ENCODE measurements around the gene KRT25. TPM values are rescaled to one million over a fixed set of nuclear protein-coding genes. Genes with fewer than 3 reads are reported as not detected.

KRT25 gene
- total RNA-seq, 1 experiment from 2014 or later: not detected

DNA sequence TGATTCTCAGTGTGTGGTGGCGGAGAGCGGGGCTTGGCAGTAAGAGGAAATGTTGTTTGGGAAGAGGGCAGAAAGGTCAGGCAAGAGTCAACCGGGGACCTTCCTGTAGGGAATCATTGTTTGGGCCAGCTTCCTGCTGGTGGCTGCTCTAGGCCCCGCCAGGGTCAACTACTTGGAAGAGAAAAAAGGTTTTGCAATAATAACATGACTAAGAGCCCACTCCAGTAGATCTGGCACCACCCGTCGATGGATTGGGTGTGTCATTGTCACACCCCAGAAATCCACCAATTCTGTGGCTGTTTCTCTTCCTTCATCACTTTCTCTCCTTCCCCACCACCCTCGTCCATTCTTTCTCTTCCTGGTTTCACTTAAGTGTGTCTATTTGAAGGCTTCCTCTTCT, 47.4 kb downstream of the KRT25 start:
- BruUV-seq (replicated peaks): no TSS peak
- peak overlapping the region; percentile 84 for H3K27ac Mint-ChIP-seq (ENCODE audit: low read depth, unreplicated experiment)
- H3K27me3 Mint-ChIP-seq (ENCODE audit: insufficient read depth, unreplicated experiment): no peaks in the 10 kb centered on the region
- intact Hi-C loops (cut with micrococcal nuclease): no loop called here
- POLR2A ChIA-PET: interaction anchor here (0.7 to 1.3 kb wide), 3 partner anchors 14 to 140 kb away, joined by 3 to 4 read pairs (median 3); no protein-coding TSS in a partner anchor
- DNase-seq (ENCODE audit: unreplicated experiment): peak; percentile 74
- TF ChIP-seq, protein P1, sequence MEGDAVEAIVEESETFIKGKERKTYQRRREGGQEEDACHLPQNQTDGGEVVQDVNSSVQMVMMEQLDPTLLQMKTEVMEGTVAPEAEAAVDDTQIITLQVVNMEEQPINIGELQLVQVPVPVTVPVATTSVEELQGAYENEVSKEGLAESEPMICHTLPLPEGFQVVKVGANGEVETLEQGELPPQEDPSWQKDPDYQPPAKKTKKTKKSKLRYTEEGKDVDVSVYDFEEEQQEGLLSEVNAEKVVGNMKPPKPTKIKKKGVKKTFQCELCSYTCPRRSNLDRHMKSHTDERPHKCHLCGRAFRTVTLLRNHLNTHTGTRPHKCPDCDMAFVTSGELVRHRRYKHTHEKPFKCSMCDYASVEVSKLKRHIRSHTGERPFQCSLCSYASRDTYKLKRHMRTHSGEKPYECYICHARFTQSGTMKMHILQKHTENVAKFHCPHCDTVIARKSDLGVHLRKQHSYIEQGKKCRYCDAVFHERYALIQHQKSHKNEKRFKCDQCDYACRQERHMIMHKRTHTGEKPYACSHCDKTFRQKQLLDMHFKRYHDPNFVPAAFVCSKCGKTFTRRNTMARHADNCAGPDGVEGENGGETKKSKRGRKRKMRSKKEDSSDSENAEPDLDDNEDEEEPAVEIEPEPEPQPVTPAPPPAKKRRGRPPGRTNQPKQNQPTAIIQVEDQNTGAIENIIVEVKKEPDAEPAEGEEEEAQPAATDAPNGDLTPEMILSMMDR (IDR thresholded peaks at IDR 0.05; ENCODE audit: unreplicated experiment): no peak
- CTCF ChIA-PET: interaction anchor here (1.0 kb wide), 1 partner anchor 84 kb away, joined by 3 read pairs; no protein-coding TSS in a partner anchor
- peaks cover 30% of the 10 kb centered on the region for H3K4me1 Mint-ChIP-seq (ENCODE audit: insufficient read depth, unreplicated experiment)
- no peaks in the 10 kb centered on the region for H3K9me3 Mint-ChIP-seq (ENCODE audit: unreplicated experiment)
- no peak overlapping the region for H3K4me3 Mint-ChIP-seq (ENCODE audit: unreplicated experiment)
- H3K36me3 Mint-ChIP-seq (ENCODE audit: insufficient read depth, unreplicated experiment): no peaks in the 10 kb centered on the region

DNA sequence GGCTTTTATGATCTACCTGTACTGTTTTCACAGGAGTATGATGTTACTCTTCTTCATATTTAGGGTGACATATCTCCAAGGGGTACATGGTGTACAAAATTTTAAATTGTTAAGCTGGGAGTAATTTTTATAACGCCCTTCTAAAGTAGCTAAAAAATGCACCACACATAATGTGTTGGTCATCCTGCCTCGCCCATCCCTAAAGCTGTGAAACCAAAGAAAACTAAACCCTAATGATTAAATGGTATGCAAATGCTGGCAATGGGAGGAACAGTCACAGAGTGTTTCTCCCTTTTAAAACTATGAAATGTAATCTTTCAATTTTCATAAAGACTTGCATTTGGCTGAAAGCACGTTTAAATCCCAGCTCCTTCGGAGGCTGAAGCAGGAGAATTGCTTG, 49.5 kb downstream of the KRT25 start:
- Mint-ChIP-seq H3K4me1 (ENCODE audit: insufficient read depth, unreplicated experiment) (peaks cover 30% of the 10 kb centered on the region), H3K27ac (ENCODE audit: low read depth, unreplicated experiment) (peak overlapping the region; percentile 46), H3K27me3 (ENCODE audit: insufficient read depth, unreplicated experiment) (no peaks in the 10 kb centered on the region), H3K4me3 (ENCODE audit: unreplicated experiment) (peak overlapping the region; percentile 24), H3K36me3 (ENCODE audit: insufficient read depth, unreplicated experiment) (no peaks in the 10 kb centered on the region), H3K9me3 (ENCODE audit: unreplicated experiment) (no peaks in the 10 kb centered on the region)
- TF ChIP-seq, protein P1 (IDR thresholded peaks at IDR 0.05; ENCODE audit: unreplicated experiment): no peak
- POLR2A ChIA-PET: interaction anchor here (0.7 to 2.2 kb wide), 9 partner anchors 8 to 235 kb away, joined by 3 to 21 read pairs (median 5); partner anchors contain the start of gene SMARCE1
- BruUV-seq (replicated peaks): no TSS peak
- CTCF ChIA-PET: interaction anchor here (0.6 to 0.7 kb wide), 3 partner anchors 13 to 210 kb away, joined by 3 to 4 read pairs (median 4); no protein-coding TSS in a partner anchor
- intact Hi-C loops (cut with micrococcal nuclease): no loop called here
- DNase-seq (ENCODE audit: unreplicated experiment): no peak

DNA sequence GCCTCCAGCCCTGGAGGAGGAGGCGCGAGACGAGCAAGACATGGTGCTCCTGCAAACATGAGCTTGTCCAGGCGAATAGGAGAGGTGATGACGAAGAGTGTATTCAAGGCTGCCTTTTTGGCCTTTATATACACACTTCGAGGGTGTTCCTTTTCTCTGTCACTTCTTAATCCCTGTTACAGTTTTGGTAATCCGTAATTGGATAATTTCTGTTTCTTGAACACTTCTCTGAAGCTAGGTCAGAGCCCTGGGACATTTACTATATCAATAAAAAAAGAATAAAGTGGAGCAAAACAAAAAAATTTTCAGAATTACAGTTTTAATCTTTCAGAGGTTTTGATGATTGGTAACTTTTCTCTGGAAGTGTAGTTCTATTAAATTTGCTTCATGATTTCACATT, 51.5 kb downstream of the KRT25 start, which contains the start of gene KRT24:
Gene KRT24, minus strand, starts transcription at position 101 of the 400 bp plus-strand sequence. Its CDS starts 59 bp downstream, at position 42.
- no peak for DNase-seq (ENCODE audit: unreplicated experiment)
- Mint-ChIP-seq H3K4me1 (ENCODE audit: insufficient read depth, unreplicated experiment) (peaks cover 30% of the 10 kb centered on the region), H3K9me3 (ENCODE audit: unreplicated experiment) (no peaks in the 10 kb centered on the region), H3K27ac (ENCODE audit: low read depth, unreplicated experiment) (no peak within 1 kb of the TSS), H3K4me3 (ENCODE audit: unreplicated experiment) (no peak within 1 kb of the TSS), H3K27me3 (ENCODE audit: insufficient read depth, unreplicated experiment) (no peaks in the 10 kb centered on the region), H3K36me3 (ENCODE audit: insufficient read depth, unreplicated experiment) (no peaks in the 10 kb centered on the region)
- intact Hi-C loops (cut with micrococcal nuclease): no loop called here
- TF ChIP-seq, protein P1 (IDR thresholded peaks at IDR 0.05; ENCODE audit: unreplicated experiment): no peak
- CTCF ChIA-PET: interaction anchor here (0.6 kb wide), 1 partner anchor 346 kb away, joined by 4 read pairs; no protein-coding TSS in a partner anchor
- no TSS peak for BruUV-seq (replicated peaks)
- POLR2A ChIA-PET: interaction anchor here (0.9 to 1.8 kb wide), 5 partner anchors 10 to 57 kb away, joined by 3 to 11 read pairs (median 3); partner anchors contain the start of gene SMARCE1

DNA sequence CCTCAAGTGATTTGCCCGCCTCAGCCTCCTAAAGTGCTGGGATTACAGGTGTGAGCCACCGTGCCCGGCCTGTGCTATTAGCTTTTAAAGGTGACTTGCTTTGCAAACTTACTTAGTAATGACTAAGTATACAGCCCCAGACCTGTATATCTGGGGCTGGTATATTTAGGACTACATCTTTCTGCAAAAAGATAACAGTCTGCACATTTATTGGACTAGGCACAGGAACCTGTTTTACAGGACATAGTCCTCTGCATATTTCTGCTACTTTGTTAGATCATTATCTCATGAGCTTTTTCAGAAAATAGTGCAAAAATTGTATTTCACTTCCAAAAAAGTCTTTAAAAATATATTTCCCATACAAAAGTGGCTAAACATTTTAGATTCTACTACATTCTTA, 52.9 kb downstream of the KRT25 start:
- Mint-ChIP-seq H3K9me3 (ENCODE audit: unreplicated experiment) (no peaks in the 10 kb centered on the region), H3K27ac (ENCODE audit: low read depth, unreplicated experiment) (no peak overlapping the region), H3K36me3 (ENCODE audit: insufficient read depth, unreplicated experiment) (no peaks in the 10 kb centered on the region), H3K4me3 (ENCODE audit: unreplicated experiment) (no peak overlapping the region), H3K27me3 (ENCODE audit: insufficient read depth, unreplicated experiment) (no peaks in the 10 kb centered on the region), H3K4me1 (ENCODE audit: insufficient read depth, unreplicated experiment) (peaks cover 18% of the 10 kb centered on the region)
- no peak for DNase-seq (ENCODE audit: unreplicated experiment)
- no TSS peak for BruUV-seq (replicated peaks)
- POLR2A ChIA-PET: interaction anchor here (1.0 kb wide), 1 partner anchor 29 kb away, joined by 3 read pairs; no protein-coding TSS in a partner anchor
- TF ChIP-seq, protein P1 (IDR thresholded peaks at IDR 0.05; ENCODE audit: unreplicated experiment): no peak
- CTCF ChIA-PET: interaction anchor here (0.6 kb wide), 1 partner anchor 65 kb away, joined by 4 read pairs; no protein-coding TSS in a partner anchor
- intact Hi-C loops (cut with micrococcal nuclease): no loop called here
